Parathyroid adenoma (tissue), 2 donors: ENCODE results near the gene UBE2D3.

Experiments used
- H2AFZ ChIP-seq: fragments of 300-600 bp; sonication (generic); one replicate; pipeline ENCODE4 v1.7.0; 2017; ENCODE audit warnings: antibody characterized with exemption, mild to moderate bottlenecking
- H3K27ac ChIP-seq: fragments of 300-600 bp; sonication (generic); one replicate; pipeline ENCODE4 v1.7.0; 2017
- H3K27me3 ChIP-seq: fragments of 300-600 bp; sonication (generic); one replicate; pipeline ENCODE4 v1.7.0; 2017; ENCODE audit warnings: low read length; ENCODE audit not compliant: control insufficient read depth, insufficient read depth
- H3K36me3 ChIP-seq: fragments of 300-600 bp; sonication (generic); one replicate; pipeline ENCODE4 v1.7.0; 2017; ENCODE audit warnings: low read length; ENCODE audit not compliant: control insufficient read depth, insufficient read depth
- H3K4me1 ChIP-seq: fragments of 300-600 bp; sonication (generic); one replicate; pipeline ENCODE4 v1.7.0; 2017; ENCODE audit warnings: control low read depth
- H3K4me2 ChIP-seq: fragments of 300-600 bp; sonication (generic); one replicate; pipeline ENCODE4 v1.7.0; 2017; ENCODE audit warnings: low read length
- H3K4me3 ChIP-seq: fragments of 300-600 bp; sonication (generic); one replicate; pipeline ENCODE4 v1.7.0; 2017; ENCODE audit warnings: low read depth, low read length
- H3K79me2 ChIP-seq: fragments of 300-600 bp; sonication (generic); one replicate; pipeline ENCODE4 v1.7.0; 2017; ENCODE audit warnings: control low read depth
- H3K9ac ChIP-seq: fragments of 300-600 bp; sonication (generic); one replicate; pipeline ENCODE4 v1.7.0; 2017; ENCODE audit warnings: mild to moderate bottlenecking
- H3K9me3 ChIP-seq: fragments of 300-600 bp; sonication (generic); one replicate; pipeline ENCODE4 v1.7.0; 2017; ENCODE audit warnings: low read length; ENCODE audit not compliant: control insufficient read depth
- CTCF ChIP-seq: fragments of 300-600 bp; sonication (generic); IDR thresholded peaks from one replicate; pipeline ENCODE4 v1.7.0; 2017; ENCODE audit warnings: antibody characterized with exemption, mild to moderate bottlenecking
- donor health status: primary hyperparathyroidism.

UBE2D3 gene

DNA sequence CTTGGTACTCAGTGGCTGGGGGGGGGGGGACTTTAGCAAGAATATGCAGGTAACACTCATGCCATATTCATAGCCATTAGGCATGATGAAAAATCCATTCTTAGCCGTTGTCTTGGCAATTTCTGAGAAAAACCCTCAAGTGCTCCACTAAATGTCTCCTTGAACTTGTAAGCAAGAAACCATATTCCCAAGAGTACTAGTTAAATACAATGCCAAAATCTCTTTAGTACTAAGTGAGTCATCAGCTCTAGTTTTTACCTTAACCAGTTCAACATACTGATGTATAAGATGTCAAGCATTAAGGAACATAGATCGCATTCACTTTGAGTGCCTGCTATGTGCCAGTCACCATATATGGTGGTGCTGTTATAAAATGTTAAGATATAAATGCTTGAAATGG lies 27.5 kb downstream of the UBE2D3 start:
- H3K79me2 ChIP-seq = peaks cover 2% of the 10 kb centered on the region
- no peak overlapping the region for H2AFZ ChIP-seq
- H3K4me2 ChIP-seq = no peak overlapping the region
- TF ChIP-seq CTCF = no peak
- H3K27me3 ChIP-seq = no peaks in the 10 kb centered on the region
- H3K9me3 ChIP-seq = no peaks in the 10 kb centered on the region
- H3K27ac ChIP-seq = no peak overlapping the region
- no peaks in the 10 kb centered on the region for H3K4me1 ChIP-seq
- H3K4me3 ChIP-seq = no peak overlapping the region
- no peaks in the 10 kb centered on the region for H3K36me3 ChIP-seq
- no peak overlapping the region for H3K9ac ChIP-seq

DNA sequence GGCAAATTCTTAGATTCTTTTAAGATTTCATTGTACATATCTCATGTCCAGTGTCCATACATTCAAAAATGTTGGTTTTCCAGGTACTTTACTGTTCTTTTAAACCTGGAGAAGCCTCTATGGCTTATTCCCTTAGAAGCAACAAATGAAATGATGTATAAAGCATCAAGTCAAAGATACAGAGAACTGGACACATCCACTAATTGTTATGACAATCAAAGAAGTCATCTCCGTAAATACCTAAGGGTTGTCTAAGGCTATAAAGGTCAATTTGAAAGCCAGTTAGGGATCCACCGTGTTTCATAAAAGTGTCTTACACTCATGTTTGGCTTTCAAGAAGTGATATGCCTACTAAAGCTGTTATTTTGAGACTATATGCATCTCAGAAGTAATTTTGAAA lies 32.4 kb downstream of the UBE2D3 start:
- H2AFZ ChIP-seq = no peak overlapping the region
- H3K36me3 ChIP-seq = no peaks in the 10 kb centered on the region
- H3K27me3 ChIP-seq = no peaks in the 10 kb centered on the region
- no peak overlapping the region for H3K27ac ChIP-seq
- no peak overlapping the region for H3K4me3 ChIP-seq
- no peak overlapping the region for H3K9ac ChIP-seq
- H3K4me1 ChIP-seq = no peaks in the 10 kb centered on the region
- TF ChIP-seq CTCF = no peak
- no peaks in the 10 kb centered on the region for H3K79me2 ChIP-seq
- H3K9me3 ChIP-seq = no peaks in the 10 kb centered on the region
- no peak overlapping the region for H3K4me2 ChIP-seq

DNA sequence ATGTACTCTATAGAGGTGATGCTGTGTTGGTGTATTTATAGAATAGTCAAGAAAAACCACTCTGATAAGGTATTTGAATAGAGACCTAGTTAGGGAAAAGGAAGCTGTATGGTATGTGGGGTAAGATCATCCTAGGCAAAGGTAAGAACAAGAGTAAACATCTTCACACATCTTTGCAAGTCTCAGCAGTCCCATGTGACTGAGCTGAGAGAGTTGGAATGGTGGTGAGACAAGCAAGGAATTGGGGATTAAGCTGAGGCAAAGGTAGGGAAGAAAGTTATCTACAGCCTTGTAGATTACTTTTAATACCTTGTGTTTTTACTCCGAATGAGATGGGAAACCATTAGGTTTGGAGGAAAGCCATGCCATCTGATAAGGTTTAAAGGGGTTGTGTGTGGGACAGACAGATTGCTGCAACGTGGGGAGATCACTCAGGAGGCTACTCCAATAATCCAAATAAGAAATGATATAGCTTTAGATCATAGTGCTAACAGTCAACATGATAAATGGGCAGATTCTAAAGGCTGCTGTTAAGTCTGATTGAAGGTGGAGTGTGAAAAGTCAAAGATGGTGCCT lies 34.9 kb downstream of the UBE2D3 start:
- no peaks in the 10 kb centered on the region for H3K9me3 ChIP-seq
- H3K27me3 ChIP-seq = no peaks in the 10 kb centered on the region
- H3K36me3 ChIP-seq = no peaks in the 10 kb centered on the region
- no peak overlapping the region for H3K27ac ChIP-seq
- TF ChIP-seq CTCF = no peak
- no peaks in the 10 kb centered on the region for H3K4me1 ChIP-seq
- H2AFZ ChIP-seq = no peak overlapping the region
- H3K4me3 ChIP-seq = no peak overlapping the region
- H3K79me2 ChIP-seq = no peaks in the 10 kb centered on the region
- no peak overlapping the region for H3K9ac ChIP-seq
- no peak overlapping the region for H3K4me2 ChIP-seq

GRCh38 chr4:102791318-102791835 lies 36.0 kb downstream of the UBE2D3 start:
- H3K36me3 ChIP-seq = no peaks in the 10 kb centered on the region
- no peak overlapping the region for H3K27ac ChIP-seq
- H3K4me1 ChIP-seq = no peaks in the 10 kb centered on the region
- H3K4me3 ChIP-seq = no peak overlapping the region
- no peak overlapping the region for H2AFZ ChIP-seq
- no peaks in the 10 kb centered on the region for H3K79me2 ChIP-seq
- no peak overlapping the region for H3K9ac ChIP-seq
- H3K4me2 ChIP-seq = no peak overlapping the region
- H3K9me3 ChIP-seq = no peaks in the 10 kb centered on the region
- TF ChIP-seq CTCF = no peak
- H3K27me3 ChIP-seq = no peaks in the 10 kb centered on the region

GRCh38 chr4:102789317-102789717 lies 38.0 kb downstream of the UBE2D3 start:
- no peaks in the 10 kb centered on the region for H3K9me3 ChIP-seq
- H3K4me1 ChIP-seq = no peaks in the 10 kb centered on the region
- H3K27me3 ChIP-seq = no peaks in the 10 kb centered on the region
- H3K4me3 ChIP-seq = no peak overlapping the region
- H3K79me2 ChIP-seq = no peaks in the 10 kb centered on the region
- no peaks in the 10 kb centered on the region for H3K36me3 ChIP-seq
- H2AFZ ChIP-seq = no peak overlapping the region
- H3K9ac ChIP-seq = no peak overlapping the region
- TF ChIP-seq CTCF = no peak
- H3K27ac ChIP-seq = no peak overlapping the region
- H3K4me2 ChIP-seq = no peak overlapping the region
